ENCODE data around the gene ZNF714. TPM values are rescaled to one million over a fixed set of nuclear protein-coding genes. Genes with fewer than 3 reads are reported as not detected.

Gene ZNF714
- total RNA-seq, 1 donor from 2014 or later, result 5.9 TPM

DNA sequence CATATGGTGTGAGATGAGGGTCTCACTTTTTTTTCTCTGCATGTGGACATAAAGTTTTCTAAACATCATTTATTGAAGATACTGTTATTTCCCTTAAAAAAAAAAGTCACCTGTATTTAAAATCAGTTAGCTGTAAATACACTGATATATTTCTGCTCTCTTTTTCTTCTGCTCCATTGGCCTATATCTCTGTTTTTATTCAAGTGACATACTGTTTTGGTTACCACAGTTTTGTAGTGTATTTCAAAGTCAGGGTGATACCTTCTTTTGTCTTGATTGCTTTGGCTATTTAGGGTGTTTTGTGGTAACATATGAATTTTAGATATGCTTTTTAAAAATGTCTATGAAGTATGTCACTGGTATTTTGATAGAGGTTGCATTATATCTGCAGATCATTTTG, 44.1 kb downstream of the ZNF714 start:
- intact Hi-C loops (cut with DNase I), result no loop called here
- DNase-seq (no peak), ATAC-seq (no peak)
- H3K4me3 ChIP-seq, result no peak overlapping the region
- TF ChIP-seq CTCF (IDR thresholded peaks at IDR 0.05), result no peak
- H3K4me1 ChIP-seq, result no peaks in the 10 kb centered on the region
- no peaks in the 10 kb centered on the region for H3K27me3 ChIP-seq
- H3K27ac ChIP-seq, result no peak overlapping the region
- H3K9me3 ChIP-seq, result no peaks in the 10 kb centered on the region
- no peaks in the 10 kb centered on the region for H3K36me3 ChIP-seq

GRCh38 chr19:21127001-21127400, 45.0 kb downstream of the ZNF714 start:
- ATAC-seq (no peak), DNase-seq (no peak)
- H3K9me3 ChIP-seq, result no peaks in the 10 kb centered on the region
- H3K27me3 ChIP-seq, result no peaks in the 10 kb centered on the region
- TF ChIP-seq CTCF (IDR thresholded peaks at IDR 0.05), result no peak
- no peaks in the 10 kb centered on the region for H3K4me1 ChIP-seq
- H3K27ac ChIP-seq, result no peak overlapping the region
- no peak overlapping the region for H3K4me3 ChIP-seq
- intact Hi-C loops (cut with DNase I), result no loop called here
- no peaks in the 10 kb centered on the region for H3K36me3 ChIP-seq

GRCh38 chr19:21127898-21128297, 45.9 kb downstream of the ZNF714 start:
- ATAC-seq (no peak), DNase-seq (no peak)
- Histone ChIP-seq H3K27me3 (no peaks in the 10 kb centered on the region), H3K27ac (no peak overlapping the region), H3K9me3 (no peaks in the 10 kb centered on the region), H3K4me1 (no peaks in the 10 kb centered on the region), H3K4me3 (no peak overlapping the region), H3K36me3 (no peaks in the 10 kb centered on the region)
- TF ChIP-seq CTCF (IDR thresholded peaks at IDR 0.05), result no peak
- intact Hi-C loops (cut with DNase I), result no loop called here

GRCh38 chr19:21128901-21129698, 47.1 kb downstream of the ZNF714 start:
- H3K4me1 ChIP-seq, result no peaks in the 10 kb centered on the region
- DNase-seq, result no peak
- no peaks in the 10 kb centered on the region for H3K36me3 ChIP-seq
- no peak overlapping the region for H3K27ac ChIP-seq
- intact Hi-C loops (cut with DNase I), result no loop called here
- no peak for ATAC-seq
- no peak for TF ChIP-seq CTCF (IDR thresholded peaks at IDR 0.05)
- H3K4me3 ChIP-seq, result no peak overlapping the region
- H3K27me3 ChIP-seq, result no peaks in the 10 kb centered on the region
- no peaks in the 10 kb centered on the region for H3K9me3 ChIP-seq

GRCh38 chr19:21130097-21130775, 48.2 kb downstream of the ZNF714 start:
- intact Hi-C loops (cut with DNase I), result no loop called here
- DNase-seq, result no peak
- no peak for TF ChIP-seq CTCF (IDR thresholded peaks at IDR 0.05)
- Histone ChIP-seq H3K9me3 (no peaks in the 10 kb centered on the region), H3K4me1 (no peaks in the 10 kb centered on the region), H3K27ac (no peak overlapping the region), H3K4me3 (no peak overlapping the region), H3K27me3 (no peaks in the 10 kb centered on the region), H3K36me3 (no peaks in the 10 kb centered on the region)
- no peak for ATAC-seq

All from upper lobe of right lung (tissue), 1 donor.